HG03460 (cell line): ENCODE measurements around the gene KLK6.

Source experiments
- ATAC-seq: cut with Tn5 transposase; IDR thresholded peaks from one replicate; pipeline ENCODE4 v1.9.1; 2021; ENCODE audit not compliant: unreplicated experiment

The KLK6 gene

DNA sequence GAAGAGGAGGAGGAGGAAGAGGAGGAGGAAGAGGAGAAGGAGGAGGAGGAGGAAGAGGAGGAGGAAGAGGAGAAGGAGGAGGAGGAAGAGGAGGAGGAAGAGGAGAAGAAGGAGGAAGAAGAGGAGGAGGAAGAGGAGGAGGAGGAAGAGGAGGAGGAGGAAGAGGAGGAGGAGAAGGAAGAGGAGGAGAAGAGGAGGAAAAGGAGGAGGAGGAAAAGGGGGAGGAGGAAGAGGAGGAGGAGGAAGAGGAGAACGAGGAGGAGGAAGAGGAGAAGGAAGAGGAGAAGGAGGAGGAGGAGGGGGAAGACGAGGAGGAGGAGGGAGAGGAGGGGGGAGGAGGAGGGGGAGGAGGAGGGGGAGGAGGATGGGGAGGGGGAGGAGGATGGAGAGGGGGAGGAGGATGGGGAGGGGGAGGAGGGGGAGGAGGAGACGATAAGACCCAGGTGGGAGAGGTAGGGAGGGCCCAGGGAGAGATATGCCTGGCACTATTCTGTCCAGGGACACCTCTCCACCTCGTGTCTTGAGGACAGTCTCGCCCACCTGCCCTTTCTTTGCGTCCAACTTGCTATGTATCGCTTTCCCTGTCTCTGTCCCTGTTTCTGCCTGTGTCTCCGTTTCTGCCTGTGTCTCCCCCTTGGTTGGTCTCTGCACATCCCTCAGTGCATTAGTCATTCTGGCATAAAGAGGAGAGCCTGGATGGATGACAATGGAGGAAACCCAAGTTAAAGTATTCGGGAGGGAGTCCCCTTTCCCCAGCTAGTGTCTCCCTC is 9.5 kb downstream of the KLK6 start:
- no peak for ATAC-seq

DNA sequence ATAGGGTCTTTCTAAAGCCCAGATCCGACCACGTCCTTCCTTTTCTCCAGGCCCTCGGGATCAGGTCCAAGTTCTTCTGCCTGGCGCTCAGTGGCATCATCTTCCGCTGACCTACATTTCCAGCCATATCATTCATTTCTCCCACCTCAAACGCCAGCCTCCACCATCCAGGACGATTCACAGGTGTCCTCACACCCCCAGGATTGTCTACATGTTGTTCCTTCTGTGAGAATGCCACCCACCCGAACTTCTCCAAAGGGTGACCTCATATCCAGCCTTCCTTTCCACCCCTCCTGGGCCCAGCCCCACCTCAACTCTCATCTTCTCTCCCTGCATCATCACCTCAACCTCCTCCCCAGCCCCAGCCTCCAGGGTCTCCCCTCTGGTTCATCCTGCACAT is 11.8 kb downstream of the KLK6 start:
- ATAC-seq, result no peak

DNA sequence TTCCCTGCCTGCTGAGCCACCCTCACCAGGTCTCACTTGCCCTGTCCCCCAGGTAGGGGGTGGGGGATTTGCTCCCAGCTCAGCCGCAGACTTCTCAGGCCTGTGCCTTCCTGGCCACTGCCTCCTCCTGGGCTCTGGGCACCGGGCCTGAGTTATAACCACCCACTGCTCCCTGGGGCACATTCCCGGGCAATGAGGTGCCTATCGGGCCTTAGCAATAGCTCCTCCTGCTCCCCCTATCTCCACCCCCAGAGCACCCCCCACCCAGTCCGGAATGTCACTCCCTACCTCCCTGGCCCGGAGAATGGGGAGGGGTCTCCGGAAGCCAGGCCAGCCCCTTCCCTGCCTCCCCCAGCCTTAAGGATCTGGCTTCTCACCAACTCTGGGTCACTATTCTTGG is 16.5 kb downstream of the KLK6 start, which contains the start of gene KLK5:
Gene KLK5 (minus strand): TSS at position 129 of the 400 bp plus-strand sequence. CDS start 381 bp downstream, outside the sequence.
- no peak for ATAC-seq

DNA sequence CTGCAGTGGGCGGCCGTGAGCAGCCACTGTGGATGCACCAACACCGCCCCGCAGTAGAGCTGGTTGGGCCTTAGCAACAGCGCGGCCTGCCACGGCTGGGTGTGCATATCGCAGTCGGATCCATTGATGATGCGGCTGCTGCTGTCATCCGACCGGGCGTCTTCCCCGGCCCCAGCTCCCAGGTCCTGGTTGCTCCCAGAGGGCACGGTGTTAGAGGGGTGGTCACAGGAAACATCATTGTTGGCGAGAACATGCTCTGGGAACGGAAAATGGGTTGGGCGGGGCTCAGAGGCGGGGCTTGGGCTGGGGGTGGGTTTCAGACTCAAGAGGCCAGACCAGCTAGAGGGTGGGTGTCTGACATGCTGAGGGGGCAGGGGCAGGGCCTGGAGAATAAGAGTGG is 19.5 kb downstream of the KLK6 start:
- no peak for ATAC-seq

DNA sequence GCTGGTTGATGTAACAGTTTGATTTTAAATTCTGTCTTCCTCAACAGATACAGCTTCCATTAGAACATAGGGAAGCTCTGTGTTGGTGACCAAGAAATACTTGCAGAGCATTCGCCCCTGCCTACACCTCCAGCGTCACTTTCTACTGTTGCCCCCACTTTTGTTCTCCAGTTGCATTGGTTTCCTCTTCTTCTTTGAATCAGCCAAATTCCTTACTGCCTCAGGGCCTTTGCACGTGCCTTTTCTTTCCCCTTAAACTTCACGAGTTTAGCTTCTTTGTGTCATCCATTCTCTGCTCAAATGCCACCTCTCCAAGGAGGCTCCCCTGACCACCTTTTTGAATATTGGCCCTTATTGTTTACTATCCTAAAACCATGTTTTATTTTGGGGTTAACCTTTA is 22.3 kb downstream of the KLK6 start:
- ATAC-seq, result no peak

DNA sequence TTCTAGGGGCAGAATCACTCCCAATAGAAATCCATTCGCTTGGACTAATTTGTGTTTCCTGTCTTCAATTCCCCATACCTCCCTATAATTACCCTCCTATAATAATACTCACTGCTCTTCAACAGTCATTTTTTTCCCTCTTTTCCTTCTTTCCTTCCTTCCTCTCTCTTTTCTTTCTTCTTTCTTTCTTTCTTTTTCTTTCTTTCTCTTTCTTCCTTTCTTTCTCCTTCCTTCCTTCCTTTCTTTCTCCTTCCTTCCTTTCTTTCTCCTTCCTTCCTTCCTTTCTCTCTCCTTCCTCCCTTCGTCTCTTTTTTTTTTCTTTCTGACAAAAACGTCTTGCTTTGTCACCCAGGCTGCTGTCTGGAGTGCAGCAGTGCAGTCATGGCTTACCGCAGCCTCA is 24.6 kb downstream of the KLK6 start:
- no peak for ATAC-seq

DNA sequence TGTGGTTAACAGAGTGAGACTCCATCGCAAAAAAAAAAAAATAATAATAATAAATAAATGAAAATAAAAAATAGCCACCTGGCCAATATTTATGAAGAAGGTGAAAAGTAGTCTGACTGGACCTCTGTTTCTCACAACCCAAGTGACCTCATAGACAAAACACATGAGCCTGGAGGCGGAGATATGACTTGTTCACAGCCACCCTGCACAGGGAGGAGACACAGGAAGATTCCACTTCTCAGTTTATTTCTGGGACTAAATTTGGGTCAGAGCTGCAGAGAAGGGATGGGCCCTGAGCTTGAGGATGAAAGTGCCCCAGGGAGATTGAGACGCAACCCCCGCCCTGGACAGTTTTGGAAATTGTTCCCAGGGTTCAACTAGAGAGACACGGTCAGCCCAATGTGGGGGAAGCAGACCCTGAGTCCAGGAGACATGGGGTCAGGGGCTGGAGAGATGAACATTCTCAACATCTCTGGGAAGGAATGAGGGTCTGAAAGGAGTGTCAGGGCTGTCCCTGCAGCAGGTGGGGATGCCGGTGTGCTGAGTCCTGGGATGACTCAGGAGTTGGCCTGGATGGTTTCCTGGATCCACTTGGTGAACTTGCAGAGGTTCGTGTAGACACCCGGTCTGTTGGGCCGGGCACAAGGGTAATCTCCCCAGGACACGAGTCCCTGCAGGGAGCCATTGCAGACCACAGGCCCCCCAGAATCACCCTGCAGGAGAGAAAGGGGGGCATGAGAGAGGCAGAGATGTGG is 26.1 kb downstream of the KLK6 start:
- no peak for ATAC-seq

DNA sequence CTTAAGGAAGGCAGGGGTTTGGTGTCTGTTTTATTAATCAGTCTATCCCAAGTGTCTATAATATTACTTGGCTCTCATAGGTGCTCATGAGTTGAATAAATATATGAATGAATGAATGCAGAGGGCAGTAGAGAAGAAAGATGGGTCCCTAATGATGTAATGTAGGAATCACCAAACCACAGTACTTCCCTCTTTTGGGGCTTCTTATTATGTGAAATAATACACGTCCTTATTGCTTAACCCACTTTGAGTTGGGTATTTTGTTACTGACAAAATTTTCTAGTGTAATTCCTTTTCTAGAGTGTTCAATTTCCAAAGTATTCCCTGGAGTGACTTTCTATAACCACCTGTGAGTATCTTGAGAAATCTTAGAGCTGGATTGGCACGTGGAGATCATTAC is 29.8 kb downstream of the KLK6 start:
- no peak for ATAC-seq

DNA sequence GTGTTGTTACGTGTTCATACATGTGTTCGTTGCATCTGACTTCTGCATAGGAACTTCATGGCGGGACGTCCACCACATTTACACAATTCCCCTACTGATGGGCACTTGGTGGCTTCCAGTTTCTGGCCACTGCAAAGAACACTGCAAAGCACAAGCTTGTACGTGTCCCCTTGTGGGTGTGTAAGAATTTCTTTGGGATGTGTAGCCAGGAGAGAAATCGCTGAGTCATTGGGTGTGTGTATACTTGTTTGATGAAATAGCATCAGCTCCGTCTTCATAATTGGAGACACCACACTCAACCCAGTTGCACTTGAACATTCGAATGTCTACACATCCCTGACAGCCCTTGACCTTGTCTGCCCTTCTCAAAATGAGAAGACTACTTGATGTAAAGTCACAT is 35.8 kb downstream of the KLK6 start:
- ATAC-seq, result no peak

DNA sequence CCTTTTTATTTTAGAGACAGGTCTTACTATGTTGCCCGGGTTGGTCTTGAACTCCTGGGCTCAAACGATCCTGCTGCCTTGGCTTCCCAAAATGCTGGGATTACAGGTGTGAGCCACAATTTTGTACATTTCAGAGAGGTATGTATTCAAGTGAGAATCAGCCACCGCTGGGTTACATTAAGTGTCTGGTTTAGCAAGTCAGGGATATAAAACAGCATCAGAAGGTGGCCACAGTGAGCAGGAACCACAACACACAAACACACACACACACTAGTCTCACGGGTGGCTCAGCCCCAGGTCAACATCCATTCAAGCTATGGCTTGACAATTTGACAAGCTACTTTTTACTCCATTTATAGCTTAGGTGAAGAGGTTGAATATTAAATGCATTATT is 36.7 kb downstream of the KLK6 start:
- no peak for ATAC-seq

DNA sequence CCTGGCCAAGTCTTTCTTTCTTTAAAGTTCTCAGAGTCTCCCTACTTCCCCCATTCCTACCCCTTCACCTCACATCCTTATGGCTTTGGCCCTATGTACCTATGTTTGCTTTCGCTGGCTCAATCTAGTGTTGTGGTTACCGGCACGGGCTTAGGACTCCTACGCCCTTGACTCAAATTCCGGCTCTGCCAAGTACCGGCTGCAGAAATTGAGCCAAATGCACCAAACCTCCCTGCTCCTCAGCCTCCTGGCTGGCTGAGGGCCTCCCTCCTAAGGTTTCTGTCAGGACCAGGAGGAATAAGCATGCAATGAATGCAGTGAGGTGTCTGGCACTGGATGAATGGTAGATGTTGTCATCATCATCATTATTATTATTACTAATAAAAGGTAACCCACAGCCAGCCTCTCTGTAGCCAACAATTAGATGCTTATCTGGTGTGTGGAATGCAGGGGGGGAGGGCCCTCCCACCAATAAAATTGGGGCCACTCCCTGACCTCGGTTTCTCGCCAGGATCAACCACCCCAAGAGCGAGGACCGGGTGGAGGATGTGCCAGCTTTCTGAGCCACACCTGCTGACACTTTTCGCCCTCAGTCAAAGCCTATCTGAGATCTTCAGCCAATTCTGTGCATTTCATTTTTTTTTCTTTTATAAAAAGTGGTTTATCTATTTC is 37.2 kb downstream of the KLK6 start:
- ATAC-seq, result no peak

DNA sequence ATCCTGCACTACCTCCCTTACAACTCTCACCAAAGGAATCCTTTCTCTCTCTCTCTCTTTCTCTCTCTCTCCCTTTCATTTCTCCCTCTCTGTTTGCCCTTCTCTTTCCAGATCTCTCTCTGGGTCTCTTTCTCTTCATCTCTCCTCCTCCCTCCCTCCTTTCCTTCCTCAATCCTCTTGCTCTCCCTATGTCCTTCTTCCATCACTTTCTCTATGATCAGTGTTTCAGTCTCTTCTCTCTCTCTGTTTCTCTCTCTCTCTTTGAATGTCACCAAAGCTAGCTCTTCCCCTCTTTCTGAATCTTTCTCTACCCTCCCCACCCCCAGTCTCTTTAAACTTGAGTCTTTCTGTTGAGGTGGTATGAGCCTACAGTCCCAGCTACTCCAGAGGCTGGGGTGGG is 38.4 kb downstream of the KLK6 start:
- no peak for ATAC-seq

DNA sequence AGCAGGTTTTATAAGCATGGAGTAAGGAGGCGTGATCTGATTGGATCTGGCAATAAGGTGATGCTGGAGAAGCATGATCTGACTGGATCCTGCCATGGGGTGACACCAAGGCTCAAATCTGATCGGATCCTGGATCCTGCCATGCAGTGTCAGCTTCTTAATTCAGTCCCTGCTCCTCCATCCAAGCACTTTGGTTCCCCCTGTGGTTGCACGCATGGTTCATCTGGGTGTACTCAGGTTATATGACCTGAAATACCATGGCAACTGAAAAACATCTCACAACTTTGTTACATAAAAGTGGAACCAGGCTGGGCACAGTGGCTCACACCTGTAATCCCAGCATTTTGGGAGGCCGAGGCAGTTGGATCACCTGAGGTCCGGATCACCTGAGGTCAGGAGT is 40.6 kb downstream of the KLK6 start:
- ATAC-seq, result no peak

DNA sequence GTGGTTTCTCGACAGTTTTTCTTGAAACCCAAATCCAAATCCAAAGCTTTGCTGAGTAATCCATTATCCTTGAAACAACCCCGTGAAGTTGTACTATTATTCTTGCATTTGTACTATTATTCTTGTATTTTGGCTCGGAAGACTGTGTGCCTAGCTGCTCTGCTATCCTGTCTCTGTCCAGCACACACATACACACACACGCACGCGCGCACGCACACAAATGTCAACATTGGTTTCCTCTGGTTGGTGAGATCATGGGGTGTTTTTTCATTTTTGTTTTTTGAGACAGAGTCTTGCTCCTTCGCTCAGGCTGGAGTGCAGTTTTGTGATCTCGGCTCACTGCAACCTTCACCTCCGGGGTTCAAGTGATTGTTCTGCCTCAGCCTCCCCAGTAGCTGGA is 43.2 kb downstream of the KLK6 start:
- no peak for ATAC-seq

DNA sequence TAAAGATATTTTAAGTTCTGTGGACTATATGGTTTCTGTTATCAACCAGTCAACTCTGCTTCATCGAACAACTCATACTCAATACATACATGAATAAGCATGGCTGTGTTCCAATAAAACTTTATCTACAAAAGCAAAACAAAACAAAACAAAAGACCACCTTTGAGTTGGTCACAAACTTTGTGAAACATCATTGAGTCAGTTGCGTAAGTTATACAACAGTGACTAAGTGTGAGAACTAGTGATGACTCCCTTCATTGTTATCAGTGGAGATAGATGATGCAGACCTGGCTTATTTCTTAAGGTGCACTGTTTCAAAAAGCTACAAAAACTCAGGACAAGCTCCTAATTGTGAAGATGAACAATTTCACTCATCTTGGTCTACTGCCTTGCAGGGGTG is 43.7 kb downstream of the KLK6 start:
- no peak for ATAC-seq

DNA sequence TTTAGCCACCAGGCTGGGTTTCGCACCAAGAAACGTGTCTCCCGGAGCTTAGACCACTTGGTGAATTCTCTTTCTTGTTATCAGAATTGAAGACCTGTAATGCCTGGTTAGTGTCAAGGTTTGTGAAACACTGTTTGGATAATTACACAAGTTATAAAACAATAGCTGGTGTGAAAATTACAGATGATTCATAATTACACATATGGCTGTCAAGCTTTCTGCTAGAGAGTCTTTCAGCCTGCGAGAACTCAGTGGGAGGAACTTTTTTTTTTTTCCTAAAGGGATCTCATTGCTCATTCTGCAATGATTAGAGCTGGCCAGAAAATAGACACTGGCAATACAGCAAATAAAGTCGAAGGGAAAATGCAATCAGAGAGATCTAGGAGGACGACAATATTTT is 44.8 kb downstream of the KLK6 start:
- no peak for ATAC-seq

DNA sequence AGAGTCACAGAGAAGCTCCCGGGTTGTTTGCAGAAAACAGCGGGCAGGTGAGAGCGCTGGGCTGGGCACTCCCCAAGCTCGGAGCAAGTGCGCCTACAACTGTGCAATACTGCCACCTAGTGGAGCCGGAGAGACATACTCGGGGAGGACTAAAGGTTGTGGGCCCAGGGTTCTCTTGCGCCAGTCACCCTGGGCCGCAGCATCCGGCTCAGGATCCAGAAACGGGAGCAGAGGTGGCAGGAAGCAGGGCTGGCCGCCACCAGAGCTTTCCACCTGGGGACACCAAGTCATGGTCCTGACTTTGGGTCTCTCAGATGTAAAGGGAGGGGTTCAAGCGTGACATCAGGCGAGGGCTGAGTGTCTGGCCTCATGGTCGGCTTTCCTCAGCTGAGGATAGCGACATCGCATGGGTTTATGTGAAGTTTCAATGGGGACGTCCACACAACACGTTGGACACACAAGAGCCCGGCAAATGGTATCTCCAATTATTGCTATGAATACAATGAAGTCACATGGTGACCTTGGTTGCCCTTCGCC is 47.0 kb downstream of the KLK6 start:
- no peak for ATAC-seq

DNA sequence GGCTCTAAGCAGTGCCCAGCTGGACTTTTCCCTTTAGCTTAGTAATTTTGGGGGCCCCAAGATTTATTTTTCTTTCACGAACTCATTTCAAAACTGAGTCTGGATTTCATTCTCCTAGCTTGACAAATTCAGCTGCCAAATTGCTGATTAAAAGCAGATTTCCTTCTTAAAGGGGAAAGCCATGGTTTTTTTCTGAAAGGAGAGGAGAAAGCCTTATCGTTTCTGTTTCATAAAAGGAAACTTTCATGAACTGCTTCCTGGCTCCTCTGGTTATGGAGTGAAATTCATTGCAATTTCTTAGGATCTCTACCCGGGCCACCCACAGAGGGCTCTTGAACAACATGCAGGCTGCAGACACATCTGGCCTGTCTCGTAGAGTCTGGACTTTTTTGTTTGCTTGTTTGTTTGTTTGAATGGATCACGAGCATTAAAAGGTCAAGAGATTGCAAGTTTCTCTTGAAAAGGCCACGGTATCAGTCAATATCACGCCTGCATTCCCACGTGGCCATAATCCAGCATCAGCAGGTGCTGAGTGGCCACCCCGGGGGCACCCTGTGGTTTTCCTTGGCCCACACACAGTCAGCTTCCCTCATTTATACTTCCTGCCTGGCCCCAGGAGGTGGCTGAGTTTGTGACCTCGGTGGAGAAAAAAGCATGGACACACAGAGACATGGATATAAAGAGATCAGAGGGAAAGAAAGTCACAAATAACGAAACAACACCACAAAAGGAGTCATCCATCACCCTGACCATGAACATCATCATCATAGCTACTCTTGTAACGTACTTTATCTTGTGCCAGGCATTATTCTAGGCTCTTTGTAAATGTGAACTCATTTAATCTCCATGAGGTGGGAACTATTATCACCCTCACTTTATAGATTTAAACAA is 47.7 kb downstream of the KLK6 start:
- ATAC-seq, result no peak

DNA sequence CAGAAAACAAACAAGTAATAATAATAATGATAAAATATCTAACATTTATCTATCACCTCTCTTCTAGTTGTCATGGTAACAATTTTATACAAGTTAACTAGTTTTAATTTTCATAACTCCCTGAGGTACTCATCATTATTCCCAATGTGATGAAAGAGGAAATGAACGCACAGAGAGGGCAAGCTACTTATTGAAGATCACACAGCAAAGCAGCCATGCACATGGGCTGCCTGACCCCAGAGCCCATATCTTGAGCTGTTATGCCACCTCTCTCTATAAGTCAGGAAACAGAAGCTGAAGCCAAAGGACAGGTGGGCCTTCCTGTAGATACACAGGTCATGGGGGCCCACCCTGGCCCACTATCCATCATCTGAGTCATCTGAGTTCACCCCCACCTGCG is 53.3 kb downstream of the KLK6 start:
- ATAC-seq, result no peak
